Measurements from ENCODE around the gene REXO1.
A peak's percentile ranks its signal among the peaks of the same experiment; 100 is the strongest.
"Not testable (repeated sequence)": the region's sequence is repeated elsewhere in the genome, so short reads cannot be mapped to it uniquely, and the experiment has no call there.

The REXO1 gene, protein sequence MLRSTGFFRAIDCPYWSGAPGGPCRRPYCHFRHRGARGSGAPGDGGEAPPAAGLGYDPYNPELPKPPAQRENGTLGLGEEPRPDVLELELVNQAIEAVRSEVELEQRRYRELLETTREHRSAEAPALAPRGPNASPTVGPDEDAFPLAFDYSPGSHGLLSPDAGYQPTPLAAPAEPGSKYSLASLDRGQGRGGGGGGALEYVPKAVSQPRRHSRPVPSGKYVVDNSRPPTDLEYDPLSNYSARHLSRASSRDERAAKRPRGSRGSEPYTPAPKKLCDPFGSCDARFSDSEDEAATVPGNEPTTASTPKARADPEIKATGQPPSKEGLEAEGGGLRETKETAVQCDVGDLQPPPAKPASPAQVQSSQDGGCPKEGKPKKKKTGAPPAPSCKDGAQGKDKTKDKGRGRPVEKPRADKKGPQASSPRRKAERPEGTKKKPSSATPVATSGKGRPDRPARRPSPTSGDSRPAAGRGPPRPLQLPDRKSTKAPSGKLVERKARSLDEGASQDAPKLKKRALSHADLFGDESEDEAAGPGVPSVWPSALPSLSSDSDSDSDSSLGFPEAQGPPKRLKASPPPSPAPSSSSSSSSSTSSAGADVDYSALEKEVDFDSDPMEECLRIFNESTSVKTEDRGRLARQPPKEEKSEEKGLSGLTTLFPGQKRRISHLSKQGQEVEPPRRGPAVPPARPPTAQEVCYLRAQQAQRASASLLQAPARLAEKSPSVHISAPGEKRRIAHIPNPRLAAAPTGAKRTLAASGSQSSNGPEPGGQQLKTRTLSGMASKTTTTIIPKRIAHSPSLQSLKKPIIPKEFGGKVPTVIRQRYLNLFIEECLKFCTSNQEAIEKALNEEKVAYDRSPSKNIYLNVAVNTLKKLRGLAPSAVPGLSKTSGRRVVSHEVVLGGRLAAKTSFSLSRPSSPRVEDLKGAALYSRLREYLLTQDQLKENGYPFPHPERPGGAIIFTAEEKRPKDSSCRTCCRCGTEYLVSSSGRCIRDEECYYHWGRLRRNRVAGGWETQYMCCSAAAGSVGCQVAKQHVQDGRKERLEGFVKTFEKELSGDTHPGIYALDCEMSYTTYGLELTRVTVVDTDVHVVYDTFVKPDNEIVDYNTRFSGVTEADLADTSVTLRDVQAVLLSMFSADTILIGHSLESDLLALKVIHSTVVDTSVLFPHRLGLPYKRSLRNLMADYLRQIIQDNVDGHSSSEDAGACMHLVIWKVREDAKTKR

DNA sequence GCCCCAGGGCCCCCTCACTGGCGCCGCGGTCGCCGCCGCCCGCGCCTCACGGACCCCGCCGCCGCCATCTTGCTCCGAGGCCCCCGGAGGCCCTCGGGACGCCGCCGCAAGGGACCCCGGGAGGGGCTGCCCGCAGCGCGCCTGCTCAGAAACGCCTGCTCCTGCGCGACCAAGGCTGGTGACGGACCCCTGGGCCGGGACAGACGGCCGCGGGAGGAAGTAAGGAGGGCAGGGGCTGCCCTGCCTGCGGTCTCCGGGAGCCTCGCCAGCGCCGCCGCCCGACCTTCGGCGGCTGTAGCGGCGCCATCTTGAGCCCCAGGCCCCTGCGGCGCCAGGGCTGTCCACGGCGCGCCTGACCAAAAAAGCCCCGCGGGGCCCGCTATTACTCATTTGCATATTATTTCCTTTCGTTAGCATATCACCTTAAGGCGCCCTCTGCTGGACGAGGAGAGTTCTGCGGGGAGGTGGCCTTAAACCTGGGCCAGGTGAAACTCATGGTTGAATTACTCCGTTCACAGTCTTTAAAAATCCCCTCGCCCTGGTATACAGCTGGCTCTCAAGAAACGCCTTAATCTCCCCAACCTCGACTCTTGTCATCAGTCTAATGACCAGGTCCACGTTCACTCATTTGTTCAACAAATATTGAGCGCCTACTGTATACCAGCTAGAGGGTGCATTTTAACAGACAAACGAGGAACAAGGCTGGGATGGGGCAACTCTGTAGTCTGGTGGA is at the start of gene REXO1:
TSS of gene REXO1 (minus strand) at position 85 of the 733 bp plus-strand sequence. CDS start 125 bp downstream, outside the sequence.
- DNase-seq: peak; percentile 93

GRCh38 chr19:1896508-1896907 is 48.2 kb upstream of the REXO1 start:
- DNase-seq: no peak

DNA sequence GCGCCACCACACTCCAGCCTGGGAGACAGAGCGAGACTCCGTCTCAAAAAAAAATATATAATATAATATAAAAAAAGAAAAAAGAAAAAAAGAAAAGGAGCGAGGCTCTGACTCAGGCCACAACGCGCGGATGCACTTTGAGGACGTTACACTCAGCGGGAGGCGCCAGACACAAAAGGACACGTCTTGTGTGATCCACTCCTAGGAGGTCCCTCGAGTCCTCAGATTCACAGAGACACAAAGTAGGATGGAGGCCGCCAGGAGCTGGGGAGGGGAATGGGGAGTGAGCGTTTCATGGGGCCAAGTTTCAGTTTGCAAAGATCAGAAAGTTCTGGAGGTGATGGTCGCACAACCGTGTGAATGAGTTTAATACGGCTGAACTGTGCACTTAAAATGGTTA is 45.5 kb upstream of the REXO1 start:
- no peak for DNase-seq

GRCh38 chr19:1889907-1890306 is 41.6 kb upstream of the REXO1 start:
- no peak for DNase-seq

DNA sequence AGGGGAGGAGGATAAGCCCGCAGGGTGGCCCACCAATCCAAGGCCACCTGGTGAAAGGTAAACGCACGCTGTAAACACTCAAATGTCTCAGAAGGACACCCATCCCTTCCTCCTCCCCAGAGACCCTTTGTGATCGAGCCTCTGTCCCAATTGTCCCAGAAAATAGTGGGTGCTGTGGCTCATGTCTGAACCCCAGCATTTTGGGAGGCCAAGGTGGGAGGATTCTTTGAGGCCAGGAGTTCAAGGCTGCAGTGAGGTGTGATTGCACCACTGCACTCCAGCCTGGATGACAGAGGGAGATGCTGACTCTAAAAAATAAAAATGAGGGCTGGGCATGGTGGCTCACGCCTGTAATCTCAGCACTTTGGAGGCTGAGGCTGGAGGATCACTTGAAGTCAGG is 40.1 kb upstream of the REXO1 start:
- DNase-seq: no peak

DNA sequence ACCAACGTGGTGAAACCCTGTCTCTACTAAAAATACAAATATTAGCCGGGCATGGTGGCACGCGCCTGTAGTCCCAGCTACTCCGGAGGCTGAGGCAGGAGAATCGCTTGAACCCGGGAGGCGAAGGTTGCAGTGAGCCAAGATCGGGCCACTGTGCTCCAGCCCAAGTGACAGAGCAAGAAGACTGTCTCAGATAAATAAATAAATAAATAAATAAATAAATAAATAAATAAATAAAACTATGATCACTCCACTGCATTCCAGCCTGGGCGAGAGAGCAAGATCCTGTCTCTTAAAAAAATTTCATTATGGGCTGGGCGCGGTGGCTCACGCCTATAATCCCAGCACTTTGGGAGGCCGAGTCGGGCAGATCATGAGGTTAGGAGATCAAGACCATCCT is 38.1 kb upstream of the REXO1 start:
- not testable (repeated sequence) for DNase-seq

DNA sequence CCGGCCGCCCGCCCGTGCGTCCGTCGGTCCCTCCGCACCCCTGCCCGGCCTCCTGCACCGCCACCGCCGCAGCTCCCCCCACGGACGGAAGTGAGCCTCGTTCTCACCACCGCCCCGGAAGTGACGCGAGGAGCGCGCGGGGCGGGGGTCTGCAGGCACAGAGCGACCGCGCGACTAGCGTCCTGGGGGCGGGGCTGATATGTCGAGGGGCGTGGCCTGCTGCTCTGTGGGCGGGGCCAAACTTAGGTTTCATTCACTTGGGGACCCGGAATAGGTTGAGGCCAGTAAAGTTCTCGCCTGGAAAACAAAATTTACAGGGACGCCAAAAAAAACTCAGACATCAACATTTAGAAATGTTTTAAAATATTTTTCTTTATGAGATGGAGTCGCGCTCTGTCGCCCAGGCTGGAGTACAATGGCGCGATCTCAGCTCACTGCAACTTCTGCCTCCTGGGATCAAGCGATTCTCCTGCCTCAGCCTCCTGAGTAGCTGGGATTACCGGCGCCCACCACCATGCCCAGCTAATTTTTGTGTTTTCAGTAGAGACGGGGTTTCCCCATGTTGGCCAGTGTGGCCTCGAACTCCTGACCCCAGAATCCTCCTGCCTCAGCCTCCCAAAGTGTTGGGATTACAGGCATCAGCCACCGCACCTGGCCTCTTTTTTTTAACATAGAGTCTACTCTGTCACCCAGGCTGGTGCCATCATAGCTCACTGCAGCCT is 37.3 kb upstream of the REXO1 start, which contains the start of gene ABHD17A:
TSS of gene ABHD17A (minus strand) at position 99 of the 722 bp plus-strand sequence. CDS start 3,930 bp downstream, outside the sequence.
- peak; percentile 87 for DNase-seq

DNA sequence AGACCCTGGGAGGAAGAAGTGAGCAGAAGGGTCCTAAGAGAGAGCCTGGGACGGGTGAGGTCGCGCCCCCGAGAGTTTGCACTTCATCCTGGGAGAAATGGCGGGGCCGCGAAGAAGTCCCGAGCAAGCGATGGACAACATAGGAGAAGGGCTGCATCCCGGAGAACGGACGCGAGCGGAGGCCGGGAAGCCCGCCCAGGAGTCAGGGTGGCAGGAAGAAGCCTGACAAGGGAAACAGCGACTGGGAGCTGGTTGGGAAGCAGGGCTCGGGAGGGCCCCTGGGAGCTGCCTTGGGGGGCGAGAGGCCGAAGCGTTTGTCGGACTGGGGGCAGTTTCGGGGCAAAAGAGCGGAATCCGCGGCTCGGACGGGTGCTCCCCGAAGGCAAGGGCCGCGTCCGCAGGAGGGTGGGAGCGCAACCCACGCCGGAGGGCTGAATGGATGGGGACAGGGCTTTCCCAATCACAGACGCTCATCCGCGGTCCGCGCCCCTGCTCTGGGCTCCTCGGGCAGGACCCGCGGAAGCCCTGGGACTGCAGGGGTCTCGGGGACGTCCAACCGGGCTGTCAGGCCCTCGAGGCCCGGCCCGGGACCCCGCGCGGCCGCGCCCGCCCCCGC is 36.5 kb upstream of the REXO1 start:
- DNase-seq: no peak

DNA sequence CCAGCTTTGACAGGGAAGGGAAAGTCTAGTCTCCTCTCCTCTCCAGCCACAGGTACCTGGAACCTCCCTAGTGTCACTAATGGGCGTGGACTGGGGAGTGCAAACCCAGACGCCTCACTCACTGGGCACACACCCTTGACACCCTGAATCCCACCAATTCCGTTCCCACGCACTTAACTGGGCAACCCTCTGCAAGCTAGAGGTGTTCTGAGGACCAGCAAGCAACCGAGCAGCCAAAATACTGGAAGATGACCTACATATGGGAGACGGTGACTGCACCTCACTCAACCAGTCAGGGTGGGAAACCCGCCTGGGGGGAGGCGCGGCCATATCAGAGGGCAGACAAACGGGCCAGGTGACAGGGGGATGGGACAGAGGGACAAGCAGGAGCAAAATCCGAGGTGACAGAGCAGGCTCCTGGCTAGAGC is 36.0 kb upstream of the REXO1 start:
- no peak for DNase-seq

DNA sequence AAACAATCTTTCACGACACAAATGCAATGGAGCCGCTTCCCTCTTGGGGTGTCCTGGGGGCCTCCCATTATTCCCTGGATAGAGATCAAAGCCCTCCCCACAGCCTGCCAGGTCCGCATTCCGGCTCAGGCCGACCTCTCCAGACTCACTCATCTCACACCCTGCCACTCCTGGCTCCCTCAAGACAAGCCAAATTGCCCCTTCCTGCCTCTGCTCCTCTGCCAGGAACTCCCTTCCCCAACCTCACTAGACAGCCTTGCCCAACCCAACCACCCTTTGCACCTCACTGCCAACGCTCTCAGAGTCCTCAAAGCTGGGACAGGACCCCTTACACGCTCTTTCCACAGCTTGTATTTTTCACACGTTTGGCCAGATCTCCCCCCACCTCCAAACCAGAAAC is 35.5 kb upstream of the REXO1 start:
- no peak for DNase-seq

DNA sequence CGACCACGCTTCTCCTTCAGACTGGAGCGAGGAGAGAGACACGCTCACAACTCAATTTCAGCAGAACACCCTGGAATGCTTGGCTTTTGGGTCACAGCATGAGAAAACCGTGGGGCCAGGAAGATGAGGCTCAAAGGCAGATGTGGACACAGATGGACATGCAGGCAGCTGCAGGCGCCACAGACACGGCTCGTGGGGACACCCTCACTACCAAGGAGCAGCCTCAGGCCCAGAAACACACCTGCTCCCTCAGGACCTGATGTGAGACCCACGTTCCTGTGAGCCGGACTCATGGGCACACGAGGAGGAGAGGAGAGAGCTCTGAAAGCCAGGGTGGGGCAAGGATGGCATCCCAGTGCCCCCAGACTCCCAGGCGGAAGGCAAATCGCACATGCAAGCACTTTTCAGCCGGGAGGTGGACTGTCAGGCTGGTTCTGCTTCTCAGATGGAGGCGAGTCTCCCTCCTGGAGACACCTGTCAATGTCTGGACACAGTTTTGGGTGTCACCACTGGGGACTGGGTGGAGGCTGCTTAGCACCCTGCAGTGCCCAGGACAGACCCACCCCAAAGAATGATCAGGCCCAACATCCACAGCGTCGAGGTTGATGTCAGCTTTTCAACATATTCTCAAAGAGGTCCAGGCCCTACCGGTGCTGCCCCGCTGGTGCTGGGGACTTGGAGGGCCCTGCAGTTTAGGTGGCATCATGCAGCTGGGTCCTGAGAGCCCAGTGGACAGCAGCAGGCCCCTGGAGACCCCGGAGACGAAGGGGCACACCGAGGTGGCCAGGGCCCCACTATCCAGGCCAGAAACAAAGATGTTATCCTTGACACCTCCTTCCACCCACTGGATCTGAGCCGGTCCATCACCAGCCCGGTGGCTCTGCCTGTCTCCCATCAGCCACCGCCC is 34.8 kb upstream of the REXO1 start:
- DNase-seq: no peak

DNA sequence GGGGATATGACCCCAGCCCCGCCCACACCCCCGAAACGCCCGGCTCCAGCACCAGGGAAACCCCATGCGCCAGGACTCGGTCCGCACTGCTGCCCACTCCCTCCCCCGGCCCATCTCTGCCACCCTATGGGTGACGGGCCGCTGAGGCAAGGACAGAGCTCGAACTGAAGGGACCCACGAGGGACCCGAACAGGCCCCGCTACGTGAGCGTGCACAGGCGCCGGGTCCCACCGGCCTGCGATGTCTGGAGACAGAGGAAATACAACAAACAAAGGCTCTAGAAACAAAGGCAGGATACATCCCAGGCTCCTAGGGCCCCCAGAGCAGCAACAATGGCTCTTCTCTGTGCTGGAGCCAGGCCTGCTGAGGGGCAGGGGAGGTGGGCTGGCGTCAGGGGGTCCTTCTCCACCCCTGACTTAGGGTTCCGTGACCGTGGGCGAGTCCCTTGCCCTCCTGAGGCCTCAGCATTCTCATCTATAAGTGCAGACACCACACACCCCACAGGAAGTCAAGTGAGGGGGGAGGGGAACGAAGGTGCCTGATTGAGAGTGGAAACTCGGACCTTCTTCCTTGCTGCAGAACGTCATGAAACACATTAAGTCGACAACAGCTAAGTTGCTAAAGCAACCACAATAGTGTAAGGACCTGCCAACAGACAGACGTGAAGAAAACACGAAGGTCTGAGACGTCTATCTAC is 34.0 kb upstream of the REXO1 start:
- DNase-seq: no peak

DNA sequence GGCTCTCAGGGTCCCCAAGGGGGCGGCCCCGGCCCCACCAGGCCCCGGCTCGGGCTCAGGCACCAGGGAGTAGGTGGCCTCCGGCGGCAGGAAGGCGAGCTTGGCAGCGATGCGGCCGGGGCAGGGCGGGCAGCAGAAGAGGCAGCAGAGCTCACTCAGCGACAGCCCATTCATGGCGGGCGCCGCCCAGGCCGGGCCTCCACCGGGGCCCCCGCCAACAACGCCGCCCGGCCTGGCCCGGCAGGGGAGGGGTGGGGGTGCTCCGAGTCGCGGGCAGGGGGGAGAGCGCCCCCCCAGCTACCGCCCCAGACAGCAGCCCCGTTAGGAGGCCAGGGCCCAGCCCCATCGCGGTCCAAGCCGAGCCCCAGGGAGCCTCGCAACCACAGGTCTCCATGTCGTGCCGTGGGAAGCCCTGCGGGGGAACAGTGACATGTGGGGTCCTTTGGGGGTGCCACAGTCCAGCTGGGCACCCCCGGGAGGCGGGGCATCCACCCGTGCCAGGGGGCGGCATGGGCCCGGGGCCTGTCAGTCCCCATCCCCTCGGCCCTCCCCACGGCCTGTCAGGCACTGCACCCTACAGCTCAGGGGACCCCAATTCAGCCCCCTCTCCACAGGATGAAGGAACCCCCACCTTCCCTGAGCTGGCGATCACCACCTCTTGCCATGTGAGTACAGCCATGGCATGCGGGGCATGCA is 33.3 kb upstream of the REXO1 start:
- DNase-seq: not testable (repeated sequence)

GRCh38 chr19:1880611-1881392 is 32.5 kb upstream of the REXO1 start:
- no peak for DNase-seq

DNA sequence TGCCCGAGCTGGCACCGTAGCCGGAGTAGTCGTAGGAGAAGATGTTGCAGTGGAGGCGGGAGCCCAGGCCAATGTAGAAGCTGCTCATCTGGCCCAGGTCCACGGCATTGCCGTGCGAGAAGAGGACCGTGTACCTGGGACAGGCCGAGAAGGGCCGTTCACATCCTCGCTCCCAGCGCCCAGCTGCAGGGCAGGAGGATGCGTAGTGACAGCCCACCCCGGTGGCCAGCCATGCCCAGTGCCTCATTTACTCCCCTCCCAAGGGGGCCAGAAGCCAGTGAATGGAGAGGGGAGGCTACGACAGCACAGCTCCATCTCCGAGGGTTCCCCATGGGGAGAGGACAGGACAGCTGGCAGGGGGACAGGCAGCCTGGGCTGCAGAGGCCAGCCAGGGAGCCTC is 31.7 kb upstream of the REXO1 start:
- DNase-seq: not testable (repeated sequence)

DNA sequence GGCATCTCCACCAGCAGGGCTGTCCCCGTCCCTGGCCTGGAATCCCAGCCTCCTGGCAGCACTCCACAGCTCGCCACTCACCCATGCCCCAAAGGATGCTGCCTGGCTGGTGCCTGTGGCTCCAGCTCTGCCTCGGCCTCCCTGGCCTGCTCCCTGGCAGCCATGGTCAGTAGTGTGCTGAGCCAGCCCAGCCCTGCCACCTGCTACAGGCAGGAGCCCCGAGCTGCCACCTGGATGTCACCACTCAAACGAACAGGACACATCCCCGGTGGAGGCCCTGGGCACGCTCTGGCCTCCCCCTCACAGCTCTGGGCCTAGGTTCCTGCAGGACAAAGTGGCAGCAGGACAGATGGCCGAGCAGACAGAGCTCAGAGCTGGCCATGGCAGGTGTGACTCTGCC is 30.3 kb upstream of the REXO1 start:
- DNase-seq: not testable (repeated sequence)

GRCh38 chr19:1877280-1877660 is 29.0 kb upstream of the REXO1 start:
- DNase-seq: not testable (repeated sequence)
